Aorta (tissue), 5 donors: ENCODE data around the gene ANKRD10. TPM values are rescaled to one million over a fixed set of nuclear protein-coding genes. Genes with fewer than 3 reads are reported as not detected.
A peak's percentile ranks its signal among the peaks of the same experiment; 100 is the strongest.
"Not testable (repeated sequence)": the region's sequence is repeated elsewhere in the genome, so short reads cannot be mapped to it uniquely, and the experiment has no call there.

Source experiments
- ATAC-seq: fragments of 200-7000 bp; cut with Tn5 transposase; one replicate; pipeline ENCODE4 v1.9.1; 2022; ENCODE audit warnings: moderate library complexity; ENCODE audit not compliant: low FRiP score
- DNase-seq, 2 donors: peaks; one replicate each; pipeline ENCODE4 v3.0.0-alpha.2; 2020
- H3K27ac ChIP-seq, 2 donors: one replicate each; pipeline ENCODE4 v1.5.1; 2013; ENCODE audit warnings: low read length in 2 of 2, mild to moderate bottlenecking in 2 of 2, moderate library complexity in 2 of 2, control low read depth in 1 of 2, inconsistent platforms in 1 of 2, low read depth in 1 of 2
- H3K27me3 ChIP-seq, 2 donors: one replicate each; pipeline ENCODE4 v1.6.1; 2013; ENCODE audit warnings: control low read depth in 1 of 2, low read length in 1 of 2, mild to moderate bottlenecking in 1 of 2, moderate library complexity in 1 of 2; ENCODE audit not compliant: insufficient read depth in 2 of 2, control insufficient read depth in 1 of 2
- H3K36me3 ChIP-seq, 2 donors: one replicate each; pipeline ENCODE4 v1.6.1; 2013; ENCODE audit warnings: control low read depth in 1 of 2, low read length in 1 of 2, mild to moderate bottlenecking in 1 of 2; ENCODE audit not compliant: insufficient read depth in 2 of 2, control insufficient read depth in 1 of 2
- H3K4me1 ChIP-seq, 2 donors: one replicate each; pipeline ENCODE4 v1.6.1; 2013; ENCODE audit warnings: low read length in 2 of 2, control low read depth in 1 of 2, mild to moderate bottlenecking in 1 of 2, moderate library complexity in 1 of 2; ENCODE audit not compliant: insufficient read depth in 2 of 2, control insufficient read depth in 1 of 2
- H3K4me3 ChIP-seq, 2 donors: one replicate each; pipeline ENCODE4 v1.5.1; 2013; ENCODE audit warnings: low read length in 2 of 2, control low read depth in 1 of 2, mild to moderate bottlenecking in 1 of 2
- H3K9me3 ChIP-seq: one replicate; pipeline ENCODE4 v1.6.1; 2013; ENCODE audit warnings: mild to moderate bottlenecking, low read length; ENCODE audit not compliant: control insufficient read depth
- WGBS, 2 donors: extraction: QIAGEN DNeasy Blood & Tissue Kit; methylation state at CpG; one replicate each; pipeline ENCODE4 v1.1.7; 2013; 5-methylcytosine and 5-hydroxymethylcytosine counted together
- intact Hi-C, 2 donors: fragments of 100-400 bp; cut with DNase I; formaldehyde crosslinking; loops; one replicate each; pipeline versions ENCODE4 v1.14.2 to v1.15.0; 2022
- polyA plus RNA-seq, 2 donors: library from polyadenylated mRNA; stranded (reverse); fragments of 200-250 nt; gene quantifications; one replicate each; pipeline ENCODE4 v1.2.3, GENCODE V29; 2013
- total RNA-seq, 2 donors: library from RNA; stranded (reverse); fragmentation: NEBNext Ultra II Directional; extraction: Animal tissue kit (Norgen Biotek cat#: 25700); gene quantifications; one replicate each; pipeline ENCODE4 v1.2.1, GENCODE V29; 2021
- donor health status: healthy with polysubstance abuse.
- donor health status: Bipolar disorder and iron deficiency.
- donor health status: DM: no; HTN: no; CAD: no.
- donor health status: DM: no; HTN: no; CAD: no.
- donor health status: DM: yes; HTN: yes; CAD: no.

ANKRD10 gene
- total and polyA plus RNA-seq, 4 donors: 44.1 to 275 (median 168) TPM

DNA sequence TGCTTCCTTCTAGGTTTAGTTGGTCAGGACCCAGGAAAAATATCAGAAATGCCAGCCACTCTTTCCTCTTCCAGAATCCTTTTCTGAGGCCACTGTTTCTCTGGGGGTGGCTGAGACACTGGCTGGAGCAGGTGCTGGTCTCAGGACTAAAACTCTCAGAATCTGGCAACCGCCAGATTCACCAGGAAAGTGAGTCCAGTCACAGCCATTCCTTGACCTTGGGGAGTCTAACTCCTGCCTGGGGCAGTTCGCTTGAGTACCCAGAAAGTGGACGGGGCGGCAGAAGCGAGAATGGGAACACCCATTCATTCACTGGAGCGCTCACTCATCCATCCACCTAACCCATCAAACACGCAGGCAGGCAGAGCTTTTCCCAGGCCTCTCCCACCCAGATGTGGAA is 40.7 kb upstream of the ANKRD10 start:
- H3K36me3 ChIP-seq, H3K27me3 ChIP-seq, H3K9me3 ChIP-seq, H3K4me3 ChIP-seq, H3K4me1 ChIP-seq, intact Hi-C loops, DNase-seq, ATAC-seq: not testable (repeated sequence)
- WGBS, 2 donors: 80 to 81% methylated on average over 6 to 7 of the region's 7 CpGs
- H3K27ac ChIP-seq: peak overlapping the region; percentile 34

DNA sequence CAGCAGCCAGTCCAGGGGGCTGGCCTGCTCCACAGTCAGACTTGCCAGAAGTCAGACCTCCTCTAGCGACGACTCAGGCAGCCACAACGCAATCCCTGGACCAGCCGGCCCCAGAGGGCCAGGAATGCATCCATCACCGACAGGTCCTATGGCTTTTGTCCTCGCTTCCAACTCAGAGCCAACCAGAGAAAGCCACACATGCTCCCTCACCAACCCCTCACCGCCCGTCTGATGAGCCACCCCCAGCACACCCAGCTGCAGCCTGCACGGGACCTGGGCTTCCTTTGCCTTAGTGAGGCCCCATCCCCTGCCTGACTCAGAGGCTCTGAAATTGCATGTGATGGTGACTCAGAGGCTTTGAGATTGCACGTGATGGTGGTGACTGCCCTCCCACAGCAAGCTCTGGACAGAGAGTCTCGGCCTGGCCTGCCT is 40.2 kb upstream of the ANKRD10 start:
- H3K27me3 ChIP-seq, intact Hi-C loops, H3K4me1 ChIP-seq, H3K9me3 ChIP-seq, H3K4me3 ChIP-seq, H3K36me3 ChIP-seq: not testable (repeated sequence)
- 12% methylated on average over 11 of the region's 11 CpGs for WGBS, 2 donors
- peak overlapping the region in 1 of 2 donors; percentile 4 for H3K27ac ChIP-seq
- ATAC-seq: peak; percentile 88
- DNase-seq: peak; percentile 85 to 87

DNA sequence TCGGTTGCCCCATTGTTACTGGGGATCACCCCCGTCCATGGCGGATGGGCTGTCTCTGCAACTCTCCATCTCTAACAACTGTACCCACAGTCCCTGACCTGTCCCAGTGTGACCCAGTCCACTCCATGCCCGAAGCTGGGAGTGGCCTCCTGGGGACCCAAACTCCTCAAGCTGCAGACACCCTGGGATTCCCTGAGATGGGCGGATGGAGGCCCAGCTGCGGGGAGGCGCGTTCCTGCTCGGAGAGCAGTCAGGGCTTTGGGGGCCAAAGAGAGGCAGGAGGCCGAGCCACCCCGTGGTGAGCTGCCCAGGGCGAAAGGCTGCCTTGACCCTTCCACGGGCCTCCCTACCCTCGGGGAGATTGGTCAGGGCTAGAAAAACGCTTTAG is 39.7 kb upstream of the ANKRD10 start:
- H3K27me3 ChIP-seq, H3K4me3 ChIP-seq, H3K4me1 ChIP-seq, intact Hi-C loops, DNase-seq, H3K9me3 ChIP-seq, ATAC-seq, H3K36me3 ChIP-seq: not testable (repeated sequence)
- WGBS, 2 donors: 89 to 93% methylated on average over 12 to 13 of the region's 15 CpGs
- peak overlapping the region in 1 of 2 donors; percentile 45 for H3K27ac ChIP-seq

DNA sequence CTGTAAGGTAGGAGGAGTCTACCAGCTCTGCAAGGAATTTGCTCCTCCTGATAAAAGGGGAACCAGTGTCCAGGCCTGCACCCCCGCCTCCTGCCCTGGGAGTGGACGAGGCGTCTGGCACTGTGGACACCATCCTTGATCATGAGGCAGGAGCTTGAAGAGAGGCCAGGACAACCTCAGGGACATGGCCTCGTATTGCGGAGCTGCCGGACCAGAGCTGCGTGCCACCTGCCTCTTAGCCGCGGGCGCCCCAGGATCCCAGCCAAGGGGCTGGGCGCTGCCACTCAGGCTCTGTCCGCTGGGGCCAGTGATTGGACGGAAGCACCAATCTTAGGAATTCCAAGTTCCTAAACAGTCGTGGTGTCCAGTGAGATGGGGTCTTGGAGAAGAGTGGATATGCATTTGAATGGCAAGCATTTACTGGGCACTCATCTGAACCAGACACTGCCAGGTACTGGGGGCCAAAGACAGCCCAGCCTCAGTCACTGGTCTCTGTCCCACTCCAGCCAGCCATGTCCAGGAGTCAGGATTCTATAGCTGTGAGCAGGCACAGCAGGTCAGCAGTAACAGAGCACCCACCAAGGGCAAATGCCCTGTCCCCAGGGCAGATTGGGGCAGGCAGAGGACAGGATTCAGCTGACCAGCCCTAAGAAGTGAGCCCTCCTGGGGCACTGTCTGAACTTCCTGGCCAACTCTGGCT is 39.1 kb upstream of the ANKRD10 start:
- Histone ChIP-seq H3K4me1 (no peaks in the 10 kb centered on the region), H3K4me3 (no peak overlapping the region), H3K27me3 (no peaks in the 10 kb centered on the region), H3K36me3 (no peaks in the 10 kb centered on the region), H3K27ac (no peak overlapping the region), H3K9me3 (no peaks in the 10 kb centered on the region)
- WGBS, 2 donors: 97% methylated on average over 14 of the region's 14 CpGs
- intact Hi-C loops: no loop called here
- DNase-seq: no peak
- no peak for ATAC-seq

DNA sequence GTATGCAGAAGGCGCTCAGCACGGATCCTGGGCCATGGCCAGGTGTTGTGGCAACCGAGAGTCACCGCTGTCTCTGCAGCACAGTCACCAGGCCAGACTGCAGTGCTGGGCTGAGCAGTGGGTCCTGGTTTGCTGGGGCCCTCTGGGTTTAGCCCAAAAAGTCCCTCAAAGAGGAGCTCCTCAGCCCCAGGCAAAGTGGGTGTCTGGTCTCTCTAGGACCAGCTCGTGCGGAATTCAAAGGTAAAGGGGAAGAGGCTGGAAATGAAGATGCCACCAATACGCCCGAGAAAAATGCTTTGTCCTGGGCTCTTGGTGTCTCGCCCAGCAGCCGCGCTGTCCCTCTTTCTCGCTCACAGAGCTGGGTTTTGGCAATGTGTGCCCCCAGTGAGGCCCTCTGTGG is 38.5 kb upstream of the ANKRD10 start:
- intact Hi-C loops: no loop called here
- H3K27ac ChIP-seq: no peak overlapping the region
- ATAC-seq (no peak), DNase-seq (no peak)
- H3K4me3 ChIP-seq: no peak overlapping the region
- H3K9me3 ChIP-seq: no peaks in the 10 kb centered on the region
- H3K36me3 ChIP-seq: no peaks in the 10 kb centered on the region
- no peaks in the 10 kb centered on the region for H3K4me1 ChIP-seq
- WGBS, 2 donors: 97 to 98% methylated on average over 12 of the region's 12 CpGs
- no peaks in the 10 kb centered on the region for H3K27me3 ChIP-seq

DNA sequence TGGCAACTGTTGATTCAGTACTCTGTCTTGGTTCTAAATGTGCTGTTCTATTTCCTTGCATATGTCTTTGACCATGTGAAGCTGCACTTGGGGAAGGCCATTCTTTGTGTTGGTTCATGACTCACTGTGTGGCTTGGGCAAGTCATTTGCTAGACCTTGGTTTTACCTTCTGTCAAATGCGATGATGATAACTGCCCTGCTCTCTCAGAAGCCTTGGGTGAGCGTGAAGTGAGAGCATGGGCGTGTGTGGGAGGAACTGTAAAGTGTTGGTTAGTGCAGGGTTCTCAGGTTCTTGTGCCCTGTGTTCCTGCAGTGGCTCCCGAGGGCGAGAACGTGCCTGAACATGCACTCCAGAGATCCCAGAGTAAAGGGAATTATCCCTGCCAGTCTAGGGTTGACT is 37.3 kb upstream of the ANKRD10 start:
- DNase-seq, intact Hi-C loops, H3K36me3 ChIP-seq, ATAC-seq, H3K4me1 ChIP-seq, H3K9me3 ChIP-seq, H3K27ac ChIP-seq, H3K4me3 ChIP-seq, H3K27me3 ChIP-seq: not testable (repeated sequence)
- 89 to 95% methylated on average over 6 of the region's 6 CpGs for WGBS, 2 donors

DNA sequence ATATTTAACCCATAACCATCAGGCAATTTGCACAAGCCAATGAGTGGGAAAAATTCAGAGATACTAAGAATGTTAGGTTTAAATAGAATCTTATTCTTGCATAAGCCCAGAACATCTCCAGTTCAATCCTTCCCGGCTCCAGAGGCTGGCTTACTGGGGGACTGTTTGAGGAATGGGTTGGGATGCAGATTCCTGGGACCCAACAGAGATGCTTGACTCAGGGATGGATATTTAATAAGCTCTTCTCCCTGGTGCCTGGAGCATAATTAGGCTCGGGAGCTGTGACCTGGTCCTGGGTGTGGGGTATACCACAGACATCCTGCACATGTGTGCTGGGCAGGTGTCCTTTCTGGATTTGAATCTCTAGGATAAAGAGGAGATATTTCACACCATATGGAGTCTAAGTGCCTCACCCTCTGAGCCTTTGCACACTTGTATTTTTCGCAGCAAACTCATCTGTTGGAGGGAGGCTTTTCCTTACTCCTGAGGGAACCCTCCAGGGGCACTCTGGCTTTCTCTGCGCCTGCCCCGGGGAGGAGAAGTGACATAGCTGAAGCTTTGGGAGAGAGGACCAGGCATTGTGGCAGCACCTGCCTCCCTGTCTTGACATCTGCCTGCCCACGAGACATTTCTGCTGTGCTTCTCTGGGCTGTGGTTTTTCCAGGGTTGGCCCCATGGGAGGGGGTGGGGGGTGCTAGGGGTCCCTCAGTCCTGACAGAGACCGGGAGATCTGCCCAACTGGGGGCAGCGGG is 36.1 kb upstream of the ANKRD10 start:
- WGBS, 2 donors: 87 to 91% methylated on average over 8 of the region's 8 CpGs
- ATAC-seq (no peak), DNase-seq (no peak)
- Histone ChIP-seq H3K4me3 (no peak overlapping the region), H3K9me3 (no peaks in the 10 kb centered on the region), H3K27ac (no peak overlapping the region), H3K36me3 (no peaks in the 10 kb centered on the region), H3K4me1 (no peaks in the 10 kb centered on the region), H3K27me3 (no peaks in the 10 kb centered on the region)
- intact Hi-C loops: no loop called here

DNA sequence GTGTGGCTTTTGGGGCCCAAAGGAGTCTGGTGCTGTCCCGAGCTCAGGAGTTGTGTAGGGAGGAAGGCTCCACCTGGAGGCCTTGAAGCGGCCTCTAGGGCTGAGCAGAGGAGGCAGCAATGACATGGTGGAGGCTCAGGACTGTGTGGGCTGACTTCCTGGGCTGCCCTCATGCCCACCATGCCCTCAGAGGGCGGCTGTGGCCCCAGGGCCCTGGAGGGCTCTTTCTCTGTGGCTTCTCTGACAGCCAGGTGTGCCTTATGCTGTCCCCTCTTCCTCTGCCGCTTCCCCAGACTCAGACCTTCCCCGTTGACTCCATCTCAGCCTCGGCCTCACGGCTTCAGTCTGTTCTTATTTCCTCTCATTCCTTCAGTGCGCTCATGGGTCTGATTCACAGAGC is 35.5 kb upstream of the ANKRD10 start:
- Histone ChIP-seq H3K27ac (no peak overlapping the region), H3K36me3 (no peaks in the 10 kb centered on the region), H3K4me1 (no peaks in the 10 kb centered on the region), H3K27me3 (no peaks in the 10 kb centered on the region), H3K4me3 (no peak overlapping the region), H3K9me3 (no peaks in the 10 kb centered on the region)
- intact Hi-C loops: no loop called here
- 95 to 97% methylated on average over 8 of the region's 8 CpGs for WGBS, 2 donors
- no peak for ATAC-seq
- no peak for DNase-seq

DNA sequence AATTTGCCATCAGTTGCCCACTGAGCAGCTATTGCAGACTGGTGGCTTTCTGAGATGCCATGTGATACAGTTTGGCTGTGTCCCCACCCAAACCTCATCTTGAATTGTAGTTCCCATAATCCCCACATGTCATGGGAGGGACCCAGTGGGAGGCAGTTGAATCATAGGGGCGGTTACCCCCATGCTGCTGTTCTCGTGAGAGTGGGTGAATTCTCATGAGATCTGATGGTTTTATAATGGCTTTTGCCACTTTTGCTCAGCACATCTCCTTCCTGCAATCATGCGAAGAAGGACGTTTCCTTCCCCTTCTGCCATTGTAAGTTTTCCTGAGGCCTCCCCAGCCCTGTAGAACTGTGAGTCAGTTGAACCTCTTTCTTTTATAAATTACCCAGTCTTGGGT is 34.8 kb upstream of the ANKRD10 start:
- no peak for ATAC-seq
- DNase-seq: no peak
- Histone ChIP-seq H3K27ac (no peak overlapping the region), H3K36me3 (no peaks in the 10 kb centered on the region), H3K27me3 (no peaks in the 10 kb centered on the region), H3K4me1 (no peaks in the 10 kb centered on the region), H3K9me3 (no peaks in the 10 kb centered on the region), H3K4me3 (no peak overlapping the region)
- WGBS, 2 donors: 91 to 93% methylated on average over 4 of the region's 4 CpGs
- intact Hi-C loops: no loop called here
